Heart right ventricle (tissue), 16 donors: ENCODE results near the gene MIDN. TPM values are rescaled to one million over a fixed set of nuclear protein-coding genes. Genes with fewer than 3 reads are reported as not detected.

Experiments used
- ATAC-seq, 8 donors: fragments of 200-7000 bp; cut with Tn5 transposase; one replicate each; pipeline ENCODE4 v1.9.1; 2020; ENCODE audit warnings: mild to moderate bottlenecking in 8 of 8, moderate library complexity in 8 of 8, moderate number of reproducible peaks in 1 of 8
- DNase-seq, 2 donors: peaks; one replicate each; pipeline ENCODE4 v3.0.0-alpha.2; 2020
- H3K27ac ChIP-seq, 10 donors: fragments of 200-600 bp; sonication (generic) in 2 of 10; one replicate each; pipeline versions ENCODE4 v1.5.0 to v1.8.0; 2020 to 2022; ENCODE audit warnings: mild to moderate bottlenecking in 3 of 10
- H3K27me3 ChIP-seq, 7 donors: fragments of 200-600 bp; one replicate each; pipeline ENCODE4 v1.8.0; 2021 to 2022; ENCODE audit warnings: mild to moderate bottlenecking in 2 of 7
- H3K36me3 ChIP-seq, 9 donors: fragments of 200-600 bp; sonication (generic) in 1 of 9; one replicate each; pipeline versions ENCODE4 v1.5.0 to v1.8.0; 2020 to 2022; ENCODE audit warnings: mild to moderate bottlenecking in 2 of 9
- H3K4me1 ChIP-seq, 9 donors: fragments of 200-600 bp; sonication (generic) in 1 of 9; one replicate each; pipeline versions ENCODE4 v1.5.0 to v1.8.0; 2020 to 2022; ENCODE audit warnings: mild to moderate bottlenecking in 4 of 9
- H3K4me3 ChIP-seq, 10 donors: fragments of 200-600 bp; sonication (generic) in 2 of 10; one replicate each; pipeline versions ENCODE4 v1.5.0 to v1.8.0; 2020 to 2022; ENCODE audit warnings: mild to moderate bottlenecking in 7 of 10, moderate library complexity in 2 of 10
- H3K9me3 ChIP-seq, 11 donors: fragments of 200-600 bp in 10 of 11; sonication (generic) in 2 of 11; one replicate each; pipeline versions ENCODE4 v1.5.0 to v1.8.0; 2013 to 2022; ENCODE audit warnings: mild to moderate bottlenecking in 2 of 11, control low read depth in 1 of 11, moderate library complexity in 1 of 11
- WGBS, 2 donors: extraction: QIAGEN DNeasy Blood & Tissue Kit; methylation state at CpG; one replicate each; pipeline ENCODE4 v1.1.7; 2013; ENCODE audit warnings: inconsistent platforms in 1 of 2; 5-methylcytosine and 5-hydroxymethylcytosine counted together
- intact Hi-C, 10 donors: fragments of 100-400 bp; cut with DNase I; formaldehyde crosslinking; loops; one replicate each; pipeline versions ENCODE4 v1.11.1 to v1.14.2; 2022
- polyA plus RNA-seq, 2 donors: library from polyadenylated mRNA; stranded (reverse); fragments of 200-250 nt; gene quantifications; one replicate each; pipeline ENCODE4 v1.2.3, GENCODE V29; 2013
- total RNA-seq, 10 donors: library from RNA; stranded (reverse); fragmentation: NEBNext Ultra II Directional in 3 of 10; extraction: Animal tissue kit (Norgen Biotek cat#: 25700) in 3 of 10; gene quantifications; one replicate each; pipeline versions ENCODE4 v1.2.1 to v1.2.4, GENCODE V29; 2021 to 2023
- TF ChIP-seq, protein P1 (sequence below), 9 donors: fragments of 200-600 bp; sonication (generic) in 2 of 9; IDR thresholded peaks; one replicate each; pipeline versions ENCODE4 v1.5.0 to v1.8.0; 2021 to 2022; ENCODE audit warnings: antibody characterized with exemption in 9 of 9, mild to moderate bottlenecking in 5 of 9, moderate library complexity in 1 of 9
- donor health status: Arrhythmogenic right ventricular cardiomyopathy.
- donor health status: ischemic (EF 13 %, LVEDD 7.1; RV severe dilation, severe dysfunction).
- donor health status: healthy with polysubstance abuse.
- donor health status: DM: no; HTN: yes; CAD: no.
- donor health status: DM: no; HTN: no; CAD: no.
- donor health status: ischemic (EF 25% LVEDD 6.9; RV normal size, moderate dysfunction).
- donor health status: ischemic (EF 25% LVEDD 5.7; RV mildly dilated, moderate dysfunction).
- donor health status: healthy.
- donor health status: DM: yes; HTN: yes; CAD: no.
- donor health status: Ischemic cardiomyopathy.
- donor health status: ischemic (EF 35%, LVEDD 5.7; RV mildly dilated, moderate dysfunction).
- donor health status: nonischemic (EF 11% LVEDD 7.7; RV severe dilation, severe dysfunction).
- donor health status: DM: yes; HTN: yes; CAD: no.
- donor health status: PGD.
- donor health status: ischemic (EF 29% LVEDD 5.4; RV normal size, mild dysfunction).
- donor health status: nonischemic (EF 23%, LVEDD 6.1; RV moderate dilation, normal function).

MIDN gene
- total and polyA plus RNA-seq, 12 donors: 22.7 to 236 (median 63.7) TPM

DNA sequence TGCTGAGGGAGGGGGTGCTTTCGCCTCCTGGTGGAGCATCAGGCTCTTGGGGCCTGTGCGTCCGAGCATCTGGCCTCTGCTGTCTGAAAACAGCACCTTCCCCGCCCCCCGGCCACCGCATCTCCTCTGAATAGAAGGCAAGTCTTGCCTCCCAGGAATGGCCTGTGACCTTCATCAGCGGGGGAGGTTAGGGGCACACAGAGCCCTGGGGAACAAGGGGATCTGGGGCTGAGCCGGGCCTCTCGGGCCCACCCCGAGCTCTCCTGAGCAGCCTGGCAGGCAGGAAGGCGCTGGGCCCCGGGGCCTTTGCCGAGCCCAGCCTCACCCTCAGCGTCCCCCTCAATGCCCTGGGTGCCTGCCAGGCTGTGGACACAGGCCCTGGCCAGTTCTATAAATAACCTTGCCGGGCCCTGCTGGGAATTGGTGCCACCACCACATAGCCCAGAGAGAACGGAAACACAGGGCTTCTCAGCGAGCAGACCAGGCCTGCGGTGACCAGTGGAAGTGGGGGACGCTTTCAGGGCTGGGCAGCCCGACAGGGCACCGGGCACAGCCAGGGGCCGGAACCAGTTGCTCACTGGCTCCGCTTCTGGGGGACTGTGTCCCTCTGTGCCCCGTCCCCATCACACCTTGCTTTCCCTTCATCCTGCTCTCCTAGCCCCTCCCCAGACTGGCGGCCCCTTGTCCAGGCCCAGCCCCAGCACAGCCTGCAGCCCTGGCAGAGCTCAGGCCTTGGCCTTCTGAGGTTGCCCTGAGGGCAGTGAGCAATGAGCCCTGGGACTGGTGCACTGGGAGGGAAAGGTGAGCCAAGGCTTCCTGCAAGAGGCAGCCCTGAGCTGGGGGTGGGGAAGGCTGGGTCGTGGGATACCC lies 33.3 kb upstream of the MIDN start:
- 36 to 49% methylated on average over 26 of the region's 26 CpGs for WGBS, 2 donors
- Histone ChIP-seq H3K27ac (peak overlapping the region; percentile 74 to 94 (median 92)), H3K9me3 (no peaks in the 10 kb centered on the region), H3K27me3 (no peaks in the 10 kb centered on the region), H3K36me3 (peaks cover 0 to 30% (median 2%) of the 10 kb centered on the region in 9 donors), H3K4me1 (peaks cover 48 to 99% (median 85%) of the 10 kb centered on the region in 9 donors), H3K4me3 (peak overlapping the region in 8 of 10 donors; percentile 7 to 30 (median 23))
- peak; percentile 74 to 79 for DNase-seq
- TF ChIP-seq, protein P1, sequence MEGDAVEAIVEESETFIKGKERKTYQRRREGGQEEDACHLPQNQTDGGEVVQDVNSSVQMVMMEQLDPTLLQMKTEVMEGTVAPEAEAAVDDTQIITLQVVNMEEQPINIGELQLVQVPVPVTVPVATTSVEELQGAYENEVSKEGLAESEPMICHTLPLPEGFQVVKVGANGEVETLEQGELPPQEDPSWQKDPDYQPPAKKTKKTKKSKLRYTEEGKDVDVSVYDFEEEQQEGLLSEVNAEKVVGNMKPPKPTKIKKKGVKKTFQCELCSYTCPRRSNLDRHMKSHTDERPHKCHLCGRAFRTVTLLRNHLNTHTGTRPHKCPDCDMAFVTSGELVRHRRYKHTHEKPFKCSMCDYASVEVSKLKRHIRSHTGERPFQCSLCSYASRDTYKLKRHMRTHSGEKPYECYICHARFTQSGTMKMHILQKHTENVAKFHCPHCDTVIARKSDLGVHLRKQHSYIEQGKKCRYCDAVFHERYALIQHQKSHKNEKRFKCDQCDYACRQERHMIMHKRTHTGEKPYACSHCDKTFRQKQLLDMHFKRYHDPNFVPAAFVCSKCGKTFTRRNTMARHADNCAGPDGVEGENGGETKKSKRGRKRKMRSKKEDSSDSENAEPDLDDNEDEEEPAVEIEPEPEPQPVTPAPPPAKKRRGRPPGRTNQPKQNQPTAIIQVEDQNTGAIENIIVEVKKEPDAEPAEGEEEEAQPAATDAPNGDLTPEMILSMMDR (IDR thresholded peaks at IDR 0.05): peak in 1 of 9 donors; percentile 19
- peak; percentile 42 to 81 (median 70) for ATAC-seq
- intact Hi-C loops: no loop called here

DNA sequence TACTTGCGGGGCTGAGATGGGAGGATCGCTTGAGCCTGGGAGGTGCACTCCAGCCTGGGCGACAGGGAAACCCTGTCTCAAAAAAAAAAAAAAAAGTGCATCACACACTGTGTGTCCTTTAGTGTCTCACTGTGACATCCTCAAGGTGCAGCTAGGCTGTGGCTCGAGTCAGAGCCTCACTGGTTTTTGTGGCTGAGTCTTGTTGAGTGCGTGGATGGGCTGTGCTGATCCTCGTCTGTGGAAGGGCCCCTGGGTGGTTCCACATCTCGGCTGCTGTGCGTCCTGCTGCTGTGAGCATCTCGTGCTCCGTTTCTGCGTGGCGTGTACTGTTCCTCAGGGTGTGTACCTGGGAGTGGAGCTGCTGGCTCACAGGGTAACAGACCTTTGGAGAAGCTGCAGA lies 31.6 kb upstream of the MIDN start:
- TF ChIP-seq, protein P1 (IDR thresholded peaks at IDR 0.05): no peak
- Histone ChIP-seq H3K36me3 (peaks cover 0 to 38% (median 17%) of the 10 kb centered on the region in 9 donors), H3K4me3 (no peak overlapping the region), H3K4me1 (peaks cover 44 to 99% (median 88%) of the 10 kb centered on the region in 9 donors), H3K27ac (peak overlapping the region in 9 of 10 donors; percentile 80 to 94 (median 92)), H3K9me3 (no peaks in the 10 kb centered on the region), H3K27me3 (no peaks in the 10 kb centered on the region)
- 79 to 83% methylated on average over 12 of the region's 12 CpGs for WGBS, 2 donors
- DNase-seq: no peak
- intact Hi-C loops: no loop called here
- ATAC-seq: no peak

DNA sequence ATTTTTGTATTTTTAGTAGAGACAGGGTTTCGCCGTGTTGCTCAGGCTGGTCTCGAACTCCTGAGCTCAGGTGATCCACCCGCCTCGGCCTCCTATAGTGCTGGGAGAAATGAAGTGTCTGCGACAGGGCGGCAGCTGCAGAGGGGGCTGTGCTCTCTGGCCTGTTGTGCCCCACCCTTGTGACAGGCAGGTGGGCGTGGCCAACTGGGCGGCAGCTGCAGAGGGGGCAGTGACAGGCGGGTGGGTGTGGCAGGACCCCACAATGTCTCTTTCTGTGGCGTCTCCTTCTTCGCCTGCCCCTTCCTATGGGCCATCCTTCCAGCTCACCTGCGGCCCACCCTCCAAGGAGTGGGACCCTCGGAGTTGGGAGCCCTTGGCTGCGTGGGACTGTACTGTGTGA lies 31.0 kb upstream of the MIDN start:
- intact Hi-C loops: no loop called here
- WGBS, 2 donors: 78 to 84% methylated on average over 15 of the region's 15 CpGs

More for the DNA sequence above, 31.0 kb upstream of the MIDN start:
- Histone ChIP-seq H3K4me1 (peaks cover 45 to 99% (median 89%) of the 10 kb centered on the region in 9 donors), H3K27ac (peak overlapping the region; percentile 80 to 94 (median 92)), H3K9me3 (no peaks in the 10 kb centered on the region), H3K36me3 (peaks cover 0 to 42% (median 14%) of the 10 kb centered on the region in 9 donors), H3K27me3 (no peaks in the 10 kb centered on the region), H3K4me3 (no peak overlapping the region)
- DNase-seq (no peak), ATAC-seq (no peak)
- TF ChIP-seq, protein P1 (IDR thresholded peaks at IDR 0.05): no peak
